Liver (tissue), 9 donors: Measurements from ENCODE around the gene FGF12. TPM values are rescaled to one million over a fixed set of nuclear protein-coding genes. Genes with fewer than 3 reads are reported as not detected.

Source experiments
- DNase-seq: peaks from one replicate; pipeline ENCODE4 v3.0.0-alpha.2; 2017; ENCODE audit warnings: low spot score
- H3K27ac ChIP-seq, 2 donors: one replicate each; pipeline ENCODE4 v1.7.0; 2013; ENCODE audit warnings: inconsistent platforms in 2 of 2, low read length in 2 of 2, control low read depth in 1 of 2, low read depth in 1 of 2, mild to moderate bottlenecking in 1 of 2
- H3K27me3 ChIP-seq, 4 donors: one replicate each; pipeline versions ENCODE4 v1.6.1 to v1.7.0; 2013; ENCODE audit warnings: low read length in 3 of 4, inconsistent platforms in 1 of 4, mild to moderate bottlenecking in 1 of 4, moderate library complexity in 1 of 4; ENCODE audit not compliant: control insufficient read depth in 4 of 4, insufficient read depth in 4 of 4
- H3K36me3 ChIP-seq, 4 donors: one replicate each; pipeline versions ENCODE4 v1.6.1 to v1.7.0; 2013; ENCODE audit warnings: low read length in 3 of 4, mild to moderate bottlenecking in 3 of 4, low read depth in 1 of 4, moderate library complexity in 1 of 4; ENCODE audit not compliant: control insufficient read depth in 4 of 4, insufficient read depth in 3 of 4
- H3K4me1 ChIP-seq, 4 donors: one replicate each; pipeline versions ENCODE4 v1.6.1 to v1.7.0; 2013; ENCODE audit warnings: low read length in 3 of 4, mild to moderate bottlenecking in 3 of 4, moderate library complexity in 1 of 4; ENCODE audit not compliant: control insufficient read depth in 4 of 4, insufficient read depth in 4 of 4
- H3K4me3 ChIP-seq, 3 donors: one replicate each; pipeline versions ENCODE4 v1.6.1 to v1.7.0; 2013; ENCODE audit warnings: low read length in 3 of 3, control low read depth in 1 of 3, low read depth in 1 of 3, mild to moderate bottlenecking in 1 of 3
- H3K9ac ChIP-seq, 2 donors: one replicate each; pipeline ENCODE4 v1.7.0; 2013; ENCODE audit warnings: low read length in 2 of 2, mild to moderate bottlenecking in 2 of 2, moderate library complexity in 2 of 2, control low read depth in 1 of 2, low read depth in 1 of 2
- H3K9me3 ChIP-seq, 4 donors: one replicate each; pipeline versions ENCODE4 v1.6.1 to v1.7.0; 2013; ENCODE audit warnings: low read length in 3 of 4; ENCODE audit not compliant: control insufficient read depth in 4 of 4
- ATF3 ChIP-seq: IDR thresholded peaks from 2 replicates; pipeline ENCODE4 v1.6.1; 2016; ENCODE audit warnings: antibody characterized with exemption
- EGR1 ChIP-seq, 2 donors: IDR thresholded peaks; 2 replicates each; pipeline ENCODE4 v1.6.1; 2016 to 2018; ENCODE audit warnings: antibody characterized with exemption in 2 of 2, low read depth in 2 of 2
- FOXA1 ChIP-seq: IDR thresholded peaks from 2 replicates; pipeline ENCODE4 v1.6.1; 2016; ENCODE audit warnings: antibody characterized with exemption
- FOXA2 ChIP-seq: IDR thresholded peaks from 2 replicates; pipeline ENCODE4 v1.6.1; 2016; ENCODE audit warnings: antibody characterized with exemption
- GABPA ChIP-seq, 2 donors: IDR thresholded peaks in 1 of 2; conservative IDR thresholded peaks in 1 of 2; 2 replicates each; pipeline ENCODE4 v1.6.1; 2016; ENCODE audit warnings: antibody characterized with exemption in 2 of 2, mild to moderate bottlenecking in 1 of 2, moderate library complexity in 1 of 2
- HNF4A ChIP-seq, 2 donors: conservative IDR thresholded peaks; 2 replicates each; pipeline ENCODE4 v1.6.1; 2016; ENCODE audit warnings: antibody characterized with exemption in 2 of 2, mild to moderate bottlenecking in 2 of 2
- HNF4G ChIP-seq: IDR thresholded peaks from 2 replicates; pipeline ENCODE4 v1.6.1; 2016; ENCODE audit warnings: antibody characterized with exemption
- JUND ChIP-seq, 2 donors: IDR thresholded peaks; 2 replicates each; pipeline ENCODE4 v1.6.1; 2016; ENCODE audit warnings: antibody characterized with exemption in 2 of 2
- MAX ChIP-seq: IDR thresholded peaks from 2 replicates; pipeline ENCODE4 v1.6.1; 2016; ENCODE audit warnings: antibody characterized with exemption
- NR2F2 ChIP-seq: IDR thresholded peaks from 2 replicates; pipeline ENCODE4 v1.6.1; 2016; ENCODE audit warnings: antibody characterized with exemption
- RAD21 ChIP-seq, 2 donors: IDR thresholded peaks; 2 replicates each; pipeline ENCODE4 v1.6.1; 2016; ENCODE audit warnings: antibody characterized with exemption in 2 of 2, mild to moderate bottlenecking in 2 of 2
- REST ChIP-seq: IDR thresholded peaks from 2 replicates; pipeline ENCODE4 v1.6.1; 2016; ENCODE audit warnings: antibody characterized with exemption, mild to moderate bottlenecking
- RXRA ChIP-seq, 2 donors: IDR thresholded peaks; 2 replicates each; pipeline ENCODE4 v1.6.1; 2017 to 2018; ENCODE audit warnings: antibody characterized with exemption in 2 of 2, mild to moderate bottlenecking in 1 of 2
- SP1 ChIP-seq: IDR thresholded peaks from 2 replicates; pipeline ENCODE4 v1.6.1; 2018; ENCODE audit warnings: antibody characterized with exemption, mild to moderate bottlenecking
- TAF1 ChIP-seq: conservative IDR thresholded peaks from 2 replicates; pipeline ENCODE4 v1.6.1; 2016; ENCODE audit warnings: antibody characterized with exemption, mild to moderate bottlenecking
- YY1 ChIP-seq: IDR thresholded peaks from 2 replicates; pipeline ENCODE4 v1.6.1; 2016; ENCODE audit warnings: antibody characterized with exemption, mild to moderate bottlenecking
- ZBTB33 ChIP-seq: IDR thresholded peaks from 2 replicates; pipeline ENCODE4 v1.6.1; 2016; ENCODE audit warnings: antibody characterized with exemption
- WGBS: extraction: QIAGEN DNeasy Blood & Tissue Kit; methylation state at CpG from one replicate; pipeline ENCODE4 v1.1.7; 2013; 5-methylcytosine and 5-hydroxymethylcytosine counted together
- polyA plus RNA-seq, 2 donors: library from polyadenylated mRNA; stranded (reverse) in 1 of 2; unstranded in 1 of 2; fragments of 200-250 nt in 1 of 2; fragments of >200 nt in 1 of 2; fragmentation: Nextera tagmentation in 1 of 2; extraction: Ambion mirVana in 1 of 2; gene quantifications; one replicate each; pipeline versions ENCODE4 v1.2.1 to v1.2.3, GENCODE V29; 2013 to 2015
- total RNA-seq, 2 donors: library from RNA; depleted of rRNA; stranded (reverse); fragments of >200 nt; gene quantifications; one replicate each; pipeline ENCODE4 v1.2.3, GENCODE V29; 2014
- donor health status: healthy.
- donor health status: healthy.
- donor health status: healthy.
- donor health status: healthy.
- donor health status: healthy.

The FGF12 gene
- total and polyA plus RNA-seq, 4 donors, result 0.11 to 0.59 (median 0.19) TPM

- Histone ChIP-seq H3K9me3 (no peaks in the 10 kb centered on the region), H3K9ac (no peak overlapping the region), H3K4me1 (no peaks in the 10 kb centered on the region), H3K36me3 (no peaks in the 10 kb centered on the region), H3K4me3 (no peak overlapping the region), H3K27ac (no peak overlapping the region), H3K27me3 (peaks cover 0 to 2% (median 0%) of the 10 kb centered on the region in 4 donors)
- no peak for TF ChIP-seq RXRA (IDR thresholded peaks at IDR 0.05)
- no peak for TF ChIP-seq GABPA (IDR thresholded peaks at IDR 0.05 in 1 of 2, conservative IDR thresholded peaks at IDR 0.05 in 1 of 2)
- TF ChIP-seq HNF4A (conservative IDR thresholded peaks at IDR 0.05), result no peak
- no peak for TF ChIP-seq FOXA1
- WGBS, result 66% methylated on average over 2 of the region's 2 CpGs
- no peak for DNase-seq
Observed at GRCh38 chr3:192165552-192165951, 561.8 kb downstream of the FGF12 start.

- TF ChIP-seq HNF4A (conservative IDR thresholded peaks at IDR 0.05) (no peak), JUND (IDR thresholded peaks at IDR 0.05) (no peak), REST (no peak), YY1 (no peak), HNF4G (no peak), RXRA (IDR thresholded peaks at IDR 0.05) (no peak), EGR1 (IDR thresholded peaks at IDR 0.05; ENCODE audit: low read depth in 2 of 2) (no peak), TAF1 (no peak), SP1 (no peak), FOXA1 (no peak), ATF3 (no peak), NR2F2 (no peak), RAD21 (IDR thresholded peaks at IDR 0.05) (no peak), MAX (no peak), ZBTB33 (no peak), FOXA2 (no peak), GABPA (IDR thresholded peaks at IDR 0.05 in 1 of 2, conservative IDR thresholded peaks at IDR 0.05 in 1 of 2) (no peak)
- Histone ChIP-seq H3K36me3 (no peaks in the 10 kb centered on the region), H3K4me3 (no peak overlapping the region), H3K27ac (no peak overlapping the region), H3K27me3 (peaks cover 0 to 7% (median 0%) of the 10 kb centered on the region in 4 donors), H3K4me1 (no peaks in the 10 kb centered on the region), H3K9me3 (no peaks in the 10 kb centered on the region), H3K9ac (no peak overlapping the region)
- DNase-seq, result no peak
- WGBS, result 79% methylated on average over 1 of the region's 1 CpG
Observed at GRCh38 chr3:192161661-192162060, 565.7 kb downstream of the FGF12 start.
